ENCODE measurements around the gene PNPLA7. TPM values are rescaled to one million over a fixed set of nuclear protein-coding genes. Genes with fewer than 3 reads are reported as not detected.

Gene PNPLA7
- total and polyA plus RNA-seq, 2 donors (not counting 1 experiment from before 2014, with no cell fraction given): 18.7 to 29.9 TPM

DNA sequence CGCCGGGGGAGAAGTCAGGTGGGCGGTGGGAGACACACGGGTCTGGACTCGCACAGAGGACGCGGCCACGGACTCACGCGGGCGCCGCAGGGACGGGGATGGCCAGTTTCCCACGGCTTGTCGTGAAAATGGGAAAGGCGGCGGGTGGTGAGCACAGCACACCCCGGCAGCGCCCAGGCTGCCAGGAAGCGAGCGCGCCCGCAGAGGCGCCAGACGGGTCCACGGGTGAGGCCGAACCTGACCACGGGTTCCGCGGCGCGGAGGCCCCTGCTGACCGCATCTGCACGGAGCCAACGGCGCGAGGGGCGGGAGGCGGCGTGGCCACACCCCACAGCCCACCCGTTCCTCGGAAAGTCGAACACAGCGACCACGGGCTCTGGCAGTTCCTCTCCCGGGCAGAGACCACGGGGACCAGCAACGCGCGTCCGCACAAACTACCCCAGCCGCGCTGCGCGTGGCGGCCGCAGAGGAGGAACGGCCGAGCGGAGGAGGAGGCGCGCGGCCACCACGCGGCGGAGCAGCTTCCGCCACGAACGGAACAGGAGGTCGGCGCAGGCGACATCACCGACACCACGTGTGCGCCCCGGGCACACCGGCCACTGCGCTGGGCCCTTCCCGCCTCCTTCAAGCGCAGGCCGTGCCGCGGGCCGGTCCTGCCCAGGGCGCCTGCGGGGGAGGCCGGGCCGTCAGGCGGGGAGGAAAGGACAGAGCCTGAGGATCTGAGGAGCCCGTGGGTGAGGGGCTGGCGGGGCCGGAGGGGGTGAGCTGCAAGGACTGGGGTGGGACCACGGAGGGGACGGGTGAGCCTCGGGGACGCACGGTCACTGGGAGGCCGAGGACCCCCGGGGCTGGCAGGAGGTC lies 132.8 kb downstream of the PNPLA7 start:
- H2AFZ ChIP-seq (ENCODE audit: insufficient read depth, low read depth, low read length, poor library complexity, severe bottlenecking): peak overlapping the region; percentile 52
- peak overlapping the region; percentile 47 for H3K9ac ChIP-seq (ENCODE audit: low read length)
- ChIA-PET POLR2A (no interaction called here), CTCF (no interaction called here)
- TF ChIP-seq EZH2 (IDR thresholded peaks at IDR 0.05; ENCODE audit: borderline replicate concordance, insufficient read depth, low read depth, low read length, poor library complexity, severe bottlenecking): no peak
- TF ChIP-seq, protein P1, sequence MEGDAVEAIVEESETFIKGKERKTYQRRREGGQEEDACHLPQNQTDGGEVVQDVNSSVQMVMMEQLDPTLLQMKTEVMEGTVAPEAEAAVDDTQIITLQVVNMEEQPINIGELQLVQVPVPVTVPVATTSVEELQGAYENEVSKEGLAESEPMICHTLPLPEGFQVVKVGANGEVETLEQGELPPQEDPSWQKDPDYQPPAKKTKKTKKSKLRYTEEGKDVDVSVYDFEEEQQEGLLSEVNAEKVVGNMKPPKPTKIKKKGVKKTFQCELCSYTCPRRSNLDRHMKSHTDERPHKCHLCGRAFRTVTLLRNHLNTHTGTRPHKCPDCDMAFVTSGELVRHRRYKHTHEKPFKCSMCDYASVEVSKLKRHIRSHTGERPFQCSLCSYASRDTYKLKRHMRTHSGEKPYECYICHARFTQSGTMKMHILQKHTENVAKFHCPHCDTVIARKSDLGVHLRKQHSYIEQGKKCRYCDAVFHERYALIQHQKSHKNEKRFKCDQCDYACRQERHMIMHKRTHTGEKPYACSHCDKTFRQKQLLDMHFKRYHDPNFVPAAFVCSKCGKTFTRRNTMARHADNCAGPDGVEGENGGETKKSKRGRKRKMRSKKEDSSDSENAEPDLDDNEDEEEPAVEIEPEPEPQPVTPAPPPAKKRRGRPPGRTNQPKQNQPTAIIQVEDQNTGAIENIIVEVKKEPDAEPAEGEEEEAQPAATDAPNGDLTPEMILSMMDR (IDR thresholded peaks at IDR 0.05): no peak
- Mint-ChIP-seq H3K27ac (no peak overlapping the region), H3K27me3 (no peaks in the 10 kb centered on the region), H3K4me3 (peak overlapping the region; percentile 39), H3K9me3 (ENCODE audit: insufficient read depth) (no peaks in the 10 kb centered on the region), H3K4me1 (peaks cover 12% of the 10 kb centered on the region)
- intact Hi-C loops (cut with micrococcal nuclease): no loop called here
- H4K20me1 ChIP-seq (ENCODE audit: control insufficient read depth, insufficient read depth, low read length, poor library complexity, severe bottlenecking): peaks cover 46% of the 10 kb centered on the region
- peak overlapping the region; percentile 73 for H3K4me2 ChIP-seq (replicated peaks; ENCODE audit: low read depth, low read length, poor library complexity, severe bottlenecking)
- DNase-seq (no peak), ATAC-seq (ENCODE audit: low read depth) (no peak)
- 78% methylated on average over 98 of the region's 99 CpGs for WGBS (ENCODE audit: insufficient coverage)
- peaks cover 8 to 17% of the 10 kb centered on the region in 2 donors for H3K4me1 ChIP-seq (ENCODE audit: control insufficient read depth in 2 of 2, insufficient read depth in 2 of 2, low read length in 2 of 2)
- no peaks in the 10 kb centered on the region for H3K36me3 ChIP-seq (replicated peaks in 1 of 2; ENCODE audit: control extremely low read depth in 1 of 2, control insufficient read depth in 1 of 2, extremely low read depth in 1 of 2, insufficient read depth in 2 of 2, low read length in 1 of 2)
- H3K27me3 ChIP-seq (replicated peaks in 1 of 4; ENCODE audit: control extremely low read depth in 1 of 4, control insufficient read depth in 3 of 4, insufficient read depth in 4 of 4, low read length in 3 of 4): no peaks in the 10 kb centered on the region
- H3K9me3 ChIP-seq (ENCODE audit: control extremely low read depth in 1 of 3, control insufficient read depth in 2 of 3, insufficient read depth in 1 of 3, low read length in 2 of 3): no peaks in the 10 kb centered on the region
- no peak overlapping the region for H3K27ac ChIP-seq (ENCODE audit: low read length in 2 of 2)
- H3K79me2 ChIP-seq (ENCODE audit: control insufficient read depth, insufficient read depth, low read length): peaks cover 44% of the 10 kb centered on the region
- H3K4me3 ChIP-seq (ENCODE audit: control extremely low read depth in 1 of 5, extremely low read depth in 1 of 5, insufficient read depth in 1 of 5, low read depth in 2 of 5, low read length in 4 of 5): peak overlapping the region in 4 of 5 experiments; percentile 15 to 56 (median 48)

DNA sequence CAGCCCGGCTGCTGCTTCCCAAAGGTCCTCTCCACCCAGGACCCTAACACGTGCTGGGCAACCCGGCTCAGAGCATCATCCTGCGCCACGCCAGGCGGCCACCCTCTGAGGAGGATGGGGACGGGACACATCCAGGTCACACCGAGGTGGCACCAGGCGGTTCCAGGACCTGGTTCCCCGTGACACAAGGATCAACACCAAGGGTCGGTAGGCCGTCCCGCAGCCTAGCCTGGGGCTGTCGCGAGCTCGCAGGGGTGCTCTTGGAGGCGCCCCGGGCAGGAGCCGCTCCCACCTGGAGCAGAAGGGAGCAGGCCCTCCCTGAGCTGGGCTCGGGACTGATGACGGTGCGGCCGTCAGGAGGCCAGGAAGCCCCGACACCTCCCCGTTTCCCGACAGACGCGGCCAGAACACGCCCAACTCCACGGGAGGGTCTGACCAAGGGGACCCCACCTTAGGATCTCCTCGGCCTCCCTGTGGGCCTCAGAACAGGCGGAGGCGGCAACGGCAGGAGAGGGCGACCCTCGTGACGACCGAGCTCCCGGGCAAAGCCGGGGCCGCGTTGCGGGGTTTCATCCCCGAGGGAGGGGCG lies 133.5 kb downstream of the PNPLA7 start:
- peaks cover 0 to 3% (median 0%) of the 10 kb centered on the region in 4 experiments for H3K27me3 ChIP-seq (replicated peaks in 1 of 4; ENCODE audit: control extremely low read depth in 1 of 4, control insufficient read depth in 3 of 4, insufficient read depth in 4 of 4, low read length in 3 of 4)

More for the DNA sequence above, 133.5 kb downstream of the PNPLA7 start:
- Histone ChIP-seq H3K4me1 (ENCODE audit: control insufficient read depth in 2 of 2, insufficient read depth in 2 of 2, low read length in 2 of 2) (peaks cover 5 to 17% of the 10 kb centered on the region in 2 donors), H3K9me3 (ENCODE audit: control extremely low read depth in 1 of 3, control insufficient read depth in 2 of 3, insufficient read depth in 1 of 3, low read length in 2 of 3) (no peaks in the 10 kb centered on the region), H3K79me2 (ENCODE audit: control insufficient read depth, insufficient read depth, low read length) (peaks cover 44% of the 10 kb centered on the region), H3K36me3 (replicated peaks in 1 of 2; ENCODE audit: control extremely low read depth in 1 of 2, control insufficient read depth in 1 of 2, extremely low read depth in 1 of 2, insufficient read depth in 2 of 2, low read length in 1 of 2) (no peaks in the 10 kb centered on the region), H3K4me3 (ENCODE audit: control extremely low read depth in 1 of 5, extremely low read depth in 1 of 5, insufficient read depth in 1 of 5, low read depth in 2 of 5, low read length in 4 of 5) (peak overlapping the region in 3 of 5 experiments; percentile 48 to 56 (median 49)), H3K4me2 (replicated peaks; ENCODE audit: low read depth, low read length, poor library complexity, severe bottlenecking) (peak overlapping the region; percentile 73), H4K20me1 (ENCODE audit: control insufficient read depth, insufficient read depth, low read length, poor library complexity, severe bottlenecking) (peaks cover 52% of the 10 kb centered on the region), H3K9ac (ENCODE audit: low read length) (no peak overlapping the region), H3K27ac (ENCODE audit: low read length in 2 of 2) (no peak overlapping the region), H2AFZ (ENCODE audit: insufficient read depth, low read depth, low read length, poor library complexity, severe bottlenecking) (peak overlapping the region; percentile 52)
- no peak for DNase-seq
- Mint-ChIP-seq H3K9me3 (ENCODE audit: insufficient read depth) (no peaks in the 10 kb centered on the region), H3K27ac (no peak overlapping the region), H3K4me3 (no peak overlapping the region), H3K4me1 (peaks cover 11% of the 10 kb centered on the region), H3K27me3 (no peaks in the 10 kb centered on the region)
- POLR2A ChIA-PET: no interaction called here
- intact Hi-C loops (cut with micrococcal nuclease): no loop called here
- ATAC-seq (ENCODE audit: low read depth): no peak
- WGBS (ENCODE audit: insufficient coverage): 99% methylated on average over 45 of the region's 45 CpGs
- TF ChIP-seq, protein P1 (IDR thresholded peaks at IDR 0.05): no peak
- no peak for TF ChIP-seq EZH2 (IDR thresholded peaks at IDR 0.05; ENCODE audit: borderline replicate concordance, insufficient read depth, low read depth, low read length, poor library complexity, severe bottlenecking)
- CTCF ChIA-PET: no interaction called here

Data from B cell (primary cell).